GM18868 (cell line): ENCODE results near the gene HOXD10.
A peak's percentile ranks its signal among the peaks of the same experiment; 100 is the strongest.

Experiments used
- ATAC-seq: cut with Tn5 transposase; IDR thresholded peaks from one replicate; pipeline ENCODE4 v1.9.1; 2021; ENCODE audit warnings: mild to moderate bottlenecking, moderate library complexity; ENCODE audit not compliant: unreplicated experiment

Gene HOXD10

DNA sequence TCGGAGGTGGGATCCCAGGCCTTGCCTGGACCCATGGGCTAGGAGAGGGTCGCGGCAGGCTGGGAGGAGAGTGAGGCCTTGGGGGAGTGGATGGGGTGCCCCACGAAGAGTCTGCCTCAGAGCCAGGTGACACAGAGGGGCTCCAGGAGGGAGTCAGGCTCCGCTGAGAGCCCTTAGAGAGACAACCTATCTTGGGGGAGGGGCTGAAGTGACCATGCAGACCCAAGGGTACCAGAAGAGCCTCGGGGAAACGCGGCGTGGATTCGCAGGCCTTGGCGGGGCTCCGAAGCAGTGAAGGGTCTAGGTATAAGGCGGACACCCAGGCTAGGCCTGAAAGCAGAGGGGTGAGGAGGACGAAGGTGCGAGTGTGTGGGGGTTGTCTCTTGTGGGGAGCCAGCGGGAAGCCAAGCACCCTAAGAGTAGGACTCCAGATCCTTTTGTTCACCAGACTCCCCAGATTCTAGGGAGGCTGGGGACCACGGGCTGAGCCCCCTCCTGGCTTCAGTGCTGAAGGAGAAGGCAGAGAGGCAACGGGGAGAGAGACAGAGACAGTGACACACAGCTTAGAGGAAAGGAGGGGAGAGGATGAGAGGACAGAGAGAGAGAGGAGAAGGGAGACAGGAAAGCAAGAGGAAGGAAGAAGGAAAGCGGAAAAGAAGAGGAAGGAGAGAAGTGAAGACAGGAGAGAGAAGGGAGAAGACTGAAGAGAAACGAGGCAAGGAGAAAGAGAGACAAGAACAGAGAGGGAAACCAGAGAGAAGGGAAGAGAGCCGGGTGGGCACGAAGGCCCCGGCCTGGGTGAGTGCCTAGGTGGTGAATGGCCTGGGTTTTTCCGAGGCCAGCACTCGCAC lies 10.6 kb upstream of the HOXD10 start:
- ATAC-seq: no peak

GRCh38 chr2:176106581-176107539 lies 9.7 kb upstream of the HOXD10 start, which contains the start of gene HOXD11:
TSS of gene HOXD11 (plus strand) at chr2:176107280. CDS start at chr2:176107356, 76 bp downstream.
- ATAC-seq: no peak

DNA sequence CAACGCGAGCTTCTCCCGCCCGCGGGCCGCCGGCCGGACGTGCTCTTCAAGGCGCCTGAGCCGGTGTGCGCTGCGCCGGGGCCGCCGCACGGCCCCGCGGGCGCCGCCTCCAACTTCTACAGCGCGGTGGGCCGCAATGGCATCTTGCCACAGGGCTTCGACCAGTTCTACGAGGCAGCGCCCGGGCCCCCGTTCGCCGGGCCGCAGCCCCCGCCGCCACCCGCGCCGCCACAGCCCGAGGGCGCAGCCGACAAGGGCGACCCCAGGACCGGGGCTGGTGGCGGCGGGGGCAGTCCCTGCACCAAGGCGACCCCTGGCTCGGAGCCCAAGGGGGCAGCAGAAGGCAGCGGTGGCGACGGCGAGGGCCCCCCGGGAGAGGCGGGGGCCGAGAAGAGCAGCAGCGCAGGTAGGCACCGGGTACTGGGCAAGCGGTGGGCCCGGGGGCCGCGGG lies 8.8 kb upstream of the HOXD10 start:
- no peak for ATAC-seq

DNA sequence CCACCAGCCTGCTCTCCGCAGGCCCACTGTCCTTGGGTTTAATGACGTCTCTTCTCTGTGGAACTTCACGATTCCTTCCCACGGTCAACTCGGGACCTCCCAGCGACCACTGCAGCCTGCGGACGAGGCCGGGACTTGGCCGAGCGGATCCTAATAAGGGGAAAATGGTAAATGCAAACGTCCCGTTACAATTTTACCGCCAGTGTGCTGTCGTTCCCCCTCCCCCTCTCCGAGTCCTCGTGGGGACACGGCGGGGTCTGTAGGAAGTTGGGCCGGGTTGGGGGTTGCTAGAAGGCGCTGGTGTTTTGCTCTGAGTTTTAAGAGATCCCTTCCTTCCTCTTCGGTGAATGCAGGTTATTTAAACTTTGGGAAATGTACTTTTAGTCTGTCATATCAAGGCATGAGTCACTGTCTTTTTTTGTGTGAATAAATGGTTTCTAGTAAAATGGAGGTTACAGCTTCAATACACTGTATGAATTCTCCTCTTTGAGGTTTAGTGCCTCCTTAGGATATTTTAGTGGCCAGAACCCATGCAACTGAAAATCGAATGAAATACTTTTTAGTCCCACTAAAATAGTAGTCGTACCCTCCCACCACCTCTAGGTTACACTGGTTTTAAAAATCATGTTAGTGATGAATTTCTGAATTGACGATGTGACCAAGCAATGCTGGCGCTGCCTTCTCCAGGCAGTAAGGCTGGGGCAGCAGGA lies 7.2 kb upstream of the HOXD10 start:
- ATAC-seq: no peak

DNA sequence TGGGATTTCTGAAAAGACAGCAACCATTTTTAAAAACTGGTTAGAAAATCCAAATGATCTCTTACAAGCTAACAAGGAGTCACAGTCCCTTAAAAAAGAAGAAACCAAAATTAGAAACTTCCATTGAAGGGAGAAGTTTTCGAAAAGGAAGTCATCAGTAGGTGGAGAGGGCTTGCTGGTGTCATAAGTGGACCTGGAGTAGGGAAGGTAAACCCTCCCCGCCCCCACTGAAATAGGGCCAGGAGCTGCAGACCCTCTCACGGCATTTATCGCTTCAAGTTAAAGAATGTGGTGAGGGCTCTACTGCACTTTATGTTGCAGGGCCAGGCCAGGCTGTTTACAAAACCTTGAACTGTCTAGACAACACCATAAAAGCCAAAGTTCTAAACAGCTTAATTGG lies 6.6 kb upstream of the HOXD10 start:
- no peak for ATAC-seq

GRCh38 chr2:176110415-176111308 lies 5.9 kb upstream of the HOXD10 start:
- ATAC-seq: no peak

- ATAC-seq: peak; percentile 61
Observed at GRCh38 chr2:176111309-176111663, 5.3 kb upstream of the HOXD10 start.

DNA sequence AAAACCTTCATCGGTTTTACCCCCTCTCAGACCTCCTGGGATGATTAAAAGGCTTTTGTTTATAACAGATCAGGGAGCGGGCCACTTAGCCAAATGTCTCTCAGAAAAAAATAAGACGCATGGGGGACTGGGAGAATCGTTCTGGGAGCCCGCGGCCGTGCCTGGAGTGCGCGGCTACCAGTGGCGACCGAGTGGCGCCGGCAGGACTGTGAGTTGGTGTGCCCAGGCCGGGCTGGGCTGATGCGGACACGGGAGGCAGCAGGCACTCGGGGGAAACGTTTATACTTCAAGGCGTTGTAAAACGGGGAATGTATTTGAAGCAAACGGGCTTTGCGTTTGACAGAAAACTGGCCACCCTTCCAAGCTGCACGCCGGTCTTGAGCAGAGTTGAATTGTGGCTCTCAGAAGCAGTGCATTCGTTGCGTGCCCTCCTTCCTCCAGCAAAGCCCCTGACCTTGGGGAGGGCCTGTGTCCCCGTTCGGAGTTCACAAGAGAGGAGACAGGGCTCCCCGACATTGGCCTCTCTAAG lies 4.7 kb upstream of the HOXD10 start:
- ATAC-seq: no peak

GRCh38 chr2:176112375-176113302 lies 3.9 kb upstream of the HOXD10 start:
- no peak for ATAC-seq

DNA sequence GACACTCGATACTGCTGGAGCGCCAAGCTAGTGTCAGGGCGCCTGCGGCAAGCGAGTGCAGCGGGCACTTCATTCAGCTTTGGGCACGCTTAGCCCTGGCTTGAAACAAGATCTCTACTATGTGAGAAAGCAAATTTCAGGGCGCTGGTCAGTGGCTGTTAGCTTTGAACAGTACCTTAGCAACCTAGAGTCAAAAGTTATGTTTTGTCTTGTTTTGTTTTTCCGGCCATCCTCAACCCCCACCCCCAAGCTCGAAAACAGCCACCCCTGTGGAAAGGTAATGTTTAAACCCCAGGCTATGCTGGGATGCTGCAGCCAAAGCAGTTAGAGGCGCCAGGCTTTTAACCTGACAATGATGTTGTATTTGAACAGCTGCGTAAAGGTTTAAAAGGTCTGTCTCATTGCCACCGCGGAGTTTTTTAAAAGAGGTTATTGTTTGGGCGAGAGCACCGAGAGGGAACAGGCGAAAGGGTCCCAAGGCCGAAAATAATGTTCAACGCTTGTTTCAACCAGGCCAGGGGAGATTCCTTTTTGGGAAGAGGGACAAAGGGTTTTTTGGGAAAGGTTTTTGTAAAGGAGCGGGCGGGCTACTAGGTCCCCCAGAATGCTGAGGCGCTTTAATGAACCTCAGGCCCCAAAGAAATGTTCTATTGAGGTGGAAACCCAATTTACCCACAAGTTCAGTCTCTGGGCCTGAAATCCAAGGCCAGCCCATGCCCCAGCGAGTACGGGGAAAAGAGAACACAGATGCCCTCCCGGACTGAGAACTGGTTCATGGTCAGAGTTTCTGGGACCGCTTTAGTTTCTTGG lies 2.3 kb upstream of the HOXD10 start:
- ATAC-seq: no peak

DNA sequence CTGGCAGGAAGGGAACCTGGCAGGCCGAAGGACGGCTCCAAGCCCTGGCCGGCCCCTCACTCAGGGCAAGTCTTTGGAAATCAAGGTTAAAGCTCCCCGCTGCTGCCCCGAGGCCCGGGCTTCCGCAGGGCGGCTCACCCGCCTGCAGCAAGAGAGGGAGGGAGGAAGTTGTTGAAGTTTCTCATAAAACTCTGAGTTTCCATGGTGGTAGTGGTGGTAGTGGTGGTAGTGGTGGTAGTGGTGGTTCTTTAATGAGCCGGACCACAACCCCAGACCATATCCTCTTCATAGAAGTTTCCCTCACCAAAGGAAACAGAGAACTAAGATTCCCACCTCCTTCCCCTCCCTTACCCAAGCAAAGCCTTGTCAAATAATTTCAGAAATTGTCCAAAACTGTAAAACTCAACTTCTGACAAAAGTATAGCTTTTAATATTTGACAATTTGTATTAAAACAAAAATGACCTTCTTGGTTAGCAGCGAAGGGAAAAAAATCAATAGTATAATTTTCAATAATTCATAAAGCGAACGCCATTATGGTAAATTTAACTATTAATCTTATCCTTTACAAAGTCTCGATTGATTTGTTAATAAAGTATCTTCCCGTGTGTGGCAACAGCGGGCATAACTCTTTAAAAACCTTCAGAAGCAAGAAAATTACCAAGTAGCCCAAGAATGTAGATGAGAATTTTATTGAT lies 1.5 kb upstream of the HOXD10 start:
- no peak for ATAC-seq

GRCh38 chr2:176117162-176117822 lies 714 bp downstream of the HOXD10 start:
- no peak for ATAC-seq

- ATAC-seq: no peak
Observed at GRCh38 chr2:176117823-176118371, 1.3 kb downstream of the HOXD10 start.

- ATAC-seq: no peak
Observed at GRCh38 chr2:176118601-176119339, 2.2 kb downstream of the HOXD10 start.

DNA sequence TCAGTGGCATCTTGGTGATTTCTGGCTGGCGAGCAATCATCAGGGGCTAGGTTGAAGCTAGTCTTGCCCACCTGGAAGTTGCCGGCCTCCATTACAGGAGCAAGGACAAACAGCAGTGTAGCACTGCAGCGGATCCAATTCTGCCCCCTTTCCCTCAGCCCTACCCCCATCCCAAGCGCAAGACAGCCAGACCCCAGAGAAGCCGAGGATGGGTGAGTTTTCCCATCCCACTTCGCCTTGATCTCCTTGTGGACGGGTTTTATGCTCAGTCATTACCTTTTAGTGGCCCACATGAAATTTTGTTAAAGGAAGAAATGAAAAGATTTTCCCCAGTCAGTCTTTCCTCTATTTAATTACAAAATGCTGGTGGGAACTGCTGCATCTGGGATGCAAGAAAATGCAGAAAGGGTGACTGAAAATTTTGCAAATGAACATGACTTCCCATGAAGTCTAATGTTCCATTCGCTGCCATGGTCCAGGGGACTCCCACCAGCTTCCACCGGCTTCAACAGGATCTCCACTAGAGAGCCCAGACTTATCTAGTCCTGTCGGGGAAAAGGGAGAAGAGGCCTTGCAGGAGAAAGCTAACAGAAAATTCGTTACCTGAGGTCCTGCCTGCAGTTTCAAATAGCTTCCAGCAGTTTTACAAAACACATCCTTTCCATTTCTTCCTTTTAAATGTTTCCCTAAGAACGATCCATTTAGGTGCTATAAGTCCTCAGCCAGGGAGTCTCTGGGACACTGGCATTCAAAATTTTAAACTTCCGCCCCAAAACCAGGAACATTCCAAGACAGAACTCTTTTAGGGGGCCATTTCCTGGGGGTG lies 4.0 kb downstream of the HOXD10 start:
- no peak for ATAC-seq
